Endothelial cell of umbilical vein (primary cell): Measurements from ENCODE around the gene TSPAN14. TPM values are rescaled to one million over a fixed set of nuclear protein-coding genes. Genes with fewer than 3 reads are reported as not detected.

ENCODE experiments used
- BruUV-seq: library from RNA; stranded (reverse); fragments of 400-500 nt; replicated peaks from 2 replicates; lab custom pipeline; 2021; lab: Mats Ljungman, UMichigan
- CTCF ChIA-PET: fragments of 300-600, 350-600 bp; sonication (Branson Sonifier 250); formaldehyde crosslinking; loops from one replicate; lab custom pipeline; 2021; ENCODE audit warnings: antibody characterized with exemption, inconsistent platforms; lab: Charles Lee
- POLR2A ChIA-PET: fragments of 300-600, 350-600 bp; sonication (Branson Sonifier 250); formaldehyde crosslinking; loops from one replicate; lab custom pipeline; 2021; ENCODE audit warnings: antibody characterized with exemption, inconsistent platforms; lab: Charles Lee
- DNase-seq: peaks from one replicate; pipeline ENCODE4 v3.0.0-alpha.2; 2011; ENCODE audit warnings: low read depth, low spot score
- FAIRE-seq: peaks from 2 replicates; lab custom pipeline; 2011; peaks lifted over from hg19 to GRCh38; lab: Jason Lieb, UNC
- H2AFZ ChIP-seq: 2 replicates; pipeline ENCODE4 v1.6.0; 2012; ENCODE audit warnings: low read depth, low read length, control low read depth, inconsistent platforms
- H3K27ac ChIP-seq: 2 replicates; pipeline ENCODE4 v1.5.1; 2011; ENCODE audit warnings: low read depth, mild to moderate bottlenecking, control low read depth, low read length, moderate library complexity; ENCODE audit not compliant: insufficient read depth
- H3K27me3 ChIP-seq, 2 experiments: 2 replicates each; pipeline versions ENCODE4 v1.6.0 to v1.6.1; 2011; ENCODE audit warnings: low read length in 2 of 2, mixed read lengths in 1 of 2; ENCODE audit not compliant: control insufficient read depth in 2 of 2, insufficient read depth in 2 of 2
- H3K36me3 ChIP-seq, 2 experiments: 2 replicates in 1 of 2; 3 replicates in 1 of 2; pipeline ENCODE4 v1.5.1; 2011; ENCODE audit warnings: low read length in 2 of 2, mild to moderate bottlenecking in 1 of 2, moderate library complexity in 1 of 2; ENCODE audit not compliant: control insufficient read depth in 2 of 2, insufficient read depth in 2 of 2; ENCODE audit errors: extremely low read depth in 1 of 2
- H3K4me1 ChIP-seq: 3 replicates; pipeline ENCODE4 v1.5.1; 2011; ENCODE audit warnings: mild to moderate bottlenecking, low read length; ENCODE audit not compliant: control insufficient read depth, insufficient read depth; ENCODE audit errors: extremely low read depth
- H3K4me2 ChIP-seq: 2 replicates; pipeline ENCODE4 v1.6.1; 2011; ENCODE audit warnings: low read length, control low read depth, mixed read lengths; ENCODE audit not compliant: insufficient read depth
- H3K4me3 ChIP-seq, 3 experiments: fragments of 200-600 bp in 1 of 3; sonication (generic), shearing (Covaris generic) in 1 of 3; replicated peaks in 1 of 3; 2 replicates each; pipeline ENCODE4 v1.5.1; 2011 to 2016; ENCODE audit warnings: control low read depth in 3 of 3, low read length in 3 of 3, mild to moderate bottlenecking in 2 of 3, inconsistent platforms in 1 of 3, low read depth in 1 of 3, moderate library complexity in 1 of 3; ENCODE audit not compliant: insufficient read depth in 1 of 3
- H3K79me2 ChIP-seq: 2 replicates; pipeline ENCODE4 v1.6.0; 2012; ENCODE audit warnings: low read length, inconsistent platforms; ENCODE audit not compliant: control insufficient read depth, insufficient read depth
- H3K9ac ChIP-seq: replicated peaks from 2 replicates; pipeline ENCODE3; 2011; ENCODE audit warnings: low read length, control low read depth; ENCODE audit not compliant: insufficient read depth; ENCODE audit errors: extremely low read depth
- H3K9me1 ChIP-seq: replicated peaks from 3 replicates; pipeline ENCODE4 v1.6.0; 2011; ENCODE audit warnings: mild to moderate bottlenecking, low read length; ENCODE audit not compliant: control insufficient read depth, insufficient read depth; ENCODE audit errors: extremely low read depth
- H3K9me3 ChIP-seq: replicated peaks from 2 replicates; pipeline ENCODE4 v1.5.1; 2012; ENCODE audit warnings: low read length, inconsistent platforms; ENCODE audit not compliant: control insufficient read depth, insufficient read depth
- H4K20me1 ChIP-seq: replicated peaks from 2 replicates; pipeline ENCODE3; 2011; ENCODE audit warnings: mild to moderate bottlenecking, low read length; ENCODE audit not compliant: control insufficient read depth, insufficient read depth; ENCODE audit errors: extremely low read depth
- EZH2 ChIP-seq: IDR thresholded peaks from 2 replicates; pipeline ENCODE4 v1.6.1; 2012; ENCODE audit warnings: borderline replicate concordance, low read depth, mild to moderate bottlenecking, moderate library complexity, low read length, inconsistent platforms; ENCODE audit not compliant: severe bottlenecking
- FOS ChIP-seq: IDR thresholded peaks from 2 replicates; pipeline ENCODE4 v1.6.1; 2011; ENCODE audit warnings: mild to moderate bottlenecking, low read length, moderate library complexity, borderline replicate concordance; ENCODE audit not compliant: insufficient read depth
- GATA2 ChIP-seq: IDR thresholded peaks from 2 replicates; pipeline ENCODE4 v1.7.0; 2011; ENCODE audit warnings: low read depth, mild to moderate bottlenecking, moderate library complexity, mixed read lengths, low read length; ENCODE audit not compliant: insufficient read length, insufficient read depth
- JUN ChIP-seq: IDR thresholded peaks from 2 replicates; pipeline ENCODE4 v1.6.1; 2011; ENCODE audit warnings: borderline replicate concordance, low read depth; ENCODE audit not compliant: insufficient read length, insufficient read depth
- MYC ChIP-seq: IDR thresholded peaks from one replicate; pipeline ENCODE4 v1.6.1; 2011; ENCODE audit warnings: mild to moderate bottlenecking, low read depth, low read length
- POLR2A ChIP-seq: IDR thresholded peaks from 2 replicates; pipeline ENCODE4 v1.6.1; 2012; ENCODE audit warnings: low read depth, mild to moderate bottlenecking, control low read depth, low read length
- POLR2AphosphoS5 ChIP-seq: IDR thresholded peaks from 2 replicates; pipeline ENCODE4 v1.6.1; 2012; ENCODE audit warnings: low read depth, mild to moderate bottlenecking, control low read depth, low read length, moderate library complexity; ENCODE audit not compliant: insufficient read depth
- dilution Hi-C: fragments of 300-500 bp; cut with MboI; formaldehyde crosslinking; loops from one replicate; pipeline ENCODE4 v1.15.0; 2019; ENCODE audit warnings: low sequenced_read_pairs; ENCODE audit not compliant: extremely low pct_ligation_motif_present
- intact Hi-C: fragments of 100-400 bp; cut with micrococcal nuclease; formaldehyde crosslinking; loops from one replicate; pipeline ENCODE4 v1.10.0; 2022
- polyA plus RNA-seq, 4 experiments: library from polyadenylated mRNA; depleted of rRNA in 3 of 4; stranded (reverse) in 3 of 4; unstranded in 1 of 4; fragments of >200 nt; gene quantifications; 2 replicates each; pipeline versions ENCODE4 v1.2.1 to v1.2.3, GENCODE V29; 2011 to 2012; ENCODE audit warnings: missing spikeins in 1 of 4
- total RNA-seq: library from RNA; stranded (reverse); gene quantifications from 2 replicates; pipeline ENCODE4 v1.2.3, GENCODE V29; 2021
- TF ChIP-seq, protein P1 (sequence below), 2 donors: IDR thresholded peaks; 1 replicate in 1 of 2; 2 replicates in 1 of 2; pipeline ENCODE4 v1.5.1; 2011; ENCODE audit warnings: low read length in 2 of 2, mild to moderate bottlenecking in 2 of 2, moderate library complexity in 2 of 2, control low read depth in 1 of 2, inconsistent platforms in 1 of 2, low read depth in 1 of 2; ENCODE audit not compliant: insufficient read depth in 1 of 2; ENCODE audit errors: extremely low read depth in 1 of 2
- TF ChIP-seq, protein P2 (sequence below): IDR thresholded peaks from 2 replicates; pipeline ENCODE4 v1.6.1; 2011; ENCODE audit not compliant: insufficient read depth, insufficient read length

TSPAN14 gene
- total and polyA plus RNA-seq, 2 donors (not counting 3 experiments of a cell fraction or from before 2014, with no cell fraction given), result 210 to 242 TPM

DNA sequence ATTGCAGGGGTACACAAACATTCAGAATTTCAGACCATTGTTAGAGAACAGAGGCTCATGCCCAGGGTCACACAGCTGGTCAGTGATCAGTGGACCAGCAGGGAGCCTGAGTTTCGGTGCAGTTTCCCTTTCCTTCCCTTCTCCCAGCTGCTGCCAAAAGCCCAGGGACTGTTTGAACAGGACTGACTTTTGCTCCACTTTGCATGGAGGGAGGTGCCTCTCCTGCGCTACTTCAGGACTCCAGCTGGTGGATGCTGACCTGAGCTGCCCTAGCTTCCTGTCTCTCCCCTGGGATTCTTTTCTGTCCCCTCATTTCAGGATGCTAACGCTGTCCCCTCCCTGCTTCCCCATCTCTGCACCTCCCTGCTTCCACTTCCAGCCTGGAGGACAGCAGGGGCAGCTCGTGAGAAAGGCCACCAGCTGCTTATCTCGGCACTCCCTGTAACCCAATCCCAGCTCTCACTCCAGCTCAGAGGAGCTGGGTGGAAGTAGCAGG lies 98.1 kb downstream of the TSPAN14 start:
- Histone ChIP-seq H2AFZ (no peak overlapping the region), H4K20me1 (no peaks in the 10 kb centered on the region), H3K9me3 (no peaks in the 10 kb centered on the region), H3K4me2 (no peak overlapping the region), H3K9me1 (no peaks in the 10 kb centered on the region), H3K79me2 (no peaks in the 10 kb centered on the region), H3K4me1 (no peaks in the 10 kb centered on the region), H3K27me3 (peaks cover 7 to 8% of the 10 kb centered on the region in 2 experiments), H3K27ac (no peak overlapping the region), H3K9ac (no peak overlapping the region), H3K36me3 (no peaks in the 10 kb centered on the region), H3K4me3 (no peak overlapping the region)
- ChIA-PET POLR2A (no interaction called here), CTCF (interaction anchor here (1.0 to 1.9 kb wide), 3 partner anchors 9 to 45 kb away, joined by 4 to 6 read pairs (median 5); no protein-coding TSS in a partner anchor)
- BruUV-seq, result no TSS peak
- dilution Hi-C loops, result no loop called here
- intact Hi-C loops, result no loop called here
- DNase-seq, result peak; percentile 26
- no peak for TF ChIP-seq GATA2
- TF ChIP-seq EZH2, result no peak
- TF ChIP-seq, protein P1, sequence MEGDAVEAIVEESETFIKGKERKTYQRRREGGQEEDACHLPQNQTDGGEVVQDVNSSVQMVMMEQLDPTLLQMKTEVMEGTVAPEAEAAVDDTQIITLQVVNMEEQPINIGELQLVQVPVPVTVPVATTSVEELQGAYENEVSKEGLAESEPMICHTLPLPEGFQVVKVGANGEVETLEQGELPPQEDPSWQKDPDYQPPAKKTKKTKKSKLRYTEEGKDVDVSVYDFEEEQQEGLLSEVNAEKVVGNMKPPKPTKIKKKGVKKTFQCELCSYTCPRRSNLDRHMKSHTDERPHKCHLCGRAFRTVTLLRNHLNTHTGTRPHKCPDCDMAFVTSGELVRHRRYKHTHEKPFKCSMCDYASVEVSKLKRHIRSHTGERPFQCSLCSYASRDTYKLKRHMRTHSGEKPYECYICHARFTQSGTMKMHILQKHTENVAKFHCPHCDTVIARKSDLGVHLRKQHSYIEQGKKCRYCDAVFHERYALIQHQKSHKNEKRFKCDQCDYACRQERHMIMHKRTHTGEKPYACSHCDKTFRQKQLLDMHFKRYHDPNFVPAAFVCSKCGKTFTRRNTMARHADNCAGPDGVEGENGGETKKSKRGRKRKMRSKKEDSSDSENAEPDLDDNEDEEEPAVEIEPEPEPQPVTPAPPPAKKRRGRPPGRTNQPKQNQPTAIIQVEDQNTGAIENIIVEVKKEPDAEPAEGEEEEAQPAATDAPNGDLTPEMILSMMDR (IDR thresholded peaks at IDR 0.05; ENCODE audit: extremely low read depth in 1 of 2, insufficient read depth in 1 of 2, low read depth in 1 of 2, low read length in 2 of 2), result no peak
- no peak for TF ChIP-seq FOS
- TF ChIP-seq, protein P2, sequence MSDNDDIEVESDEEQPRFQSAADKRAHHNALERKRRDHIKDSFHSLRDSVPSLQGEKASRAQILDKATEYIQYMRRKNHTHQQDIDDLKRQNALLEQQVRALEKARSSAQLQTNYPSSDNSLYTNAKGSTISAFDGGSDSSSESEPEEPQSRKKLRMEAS, result no peak
- no peak for TF ChIP-seq JUN
- TF ChIP-seq POLR2A, result no peak
- TF ChIP-seq POLR2AphosphoS5, result no peak
- no peak for TF ChIP-seq MYC
- no peak for FAIRE-seq
